OCI-LY1 (cell line): Measurements from ENCODE around the gene NELL1.

ENCODE experiments used
- H2AFZ ChIP-seq: fragments of 200-600 bp; sonication (generic), shearing (Covaris generic); 2 replicates; pipeline ENCODE4 v1.6.0; 2014; ENCODE audit warnings: antibody characterized with exemption, mild to moderate bottlenecking, low read length
- H3F3A ChIP-seq: fragments of 200-600 bp; sonication (generic), shearing (Covaris generic); 2 replicates; pipeline ENCODE4 v1.6.0; 2014; ENCODE audit warnings: mild to moderate bottlenecking, antibody characterized with exemption, low read length, moderate library complexity; ENCODE audit not compliant: insufficient read depth
- H3K27ac ChIP-seq: fragments of 200-600 bp; sonication (generic); 2 replicates; pipeline ENCODE4 v1.5.1; 2014; ENCODE audit warnings: low read length, mixed run types, mild to moderate bottlenecking, low read depth; ENCODE audit not compliant: poor library complexity, severe bottlenecking
- H3K27me3 ChIP-seq: fragments of 200-600 bp; sonication (generic); 2 replicates; pipeline ENCODE4 v1.6.0; 2014; ENCODE audit warnings: antibody characterized with exemption, mild to moderate bottlenecking, low read length, moderate library complexity; ENCODE audit not compliant: insufficient read depth
- H3K36me3 ChIP-seq: fragments of 200-600 bp; sonication (generic); 2 replicates; pipeline ENCODE4 v1.6.1; 2014; ENCODE audit warnings: mild to moderate bottlenecking, antibody characterized with exemption, low read length, moderate library complexity, mixed read lengths; ENCODE audit not compliant: insufficient read depth
- H3K4me1 ChIP-seq: fragments of 200-600 bp; sonication (generic); 2 replicates; pipeline ENCODE4 v1.5.1; 2014; ENCODE audit warnings: mild to moderate bottlenecking, low read length, moderate library complexity; ENCODE audit not compliant: insufficient read depth, severe bottlenecking
- H3K4me2 ChIP-seq: fragments of 200-600 bp; sonication (generic), shearing (Covaris generic); 2 replicates; pipeline ENCODE4 v1.6.1; 2014; ENCODE audit warnings: low read length
- H3K4me3 ChIP-seq: fragments of 200-600 bp; sonication (generic); 2 replicates; pipeline ENCODE4 v1.5.1; 2014; ENCODE audit warnings: low read length, low read depth, mild to moderate bottlenecking, mixed read lengths; ENCODE audit not compliant: poor library complexity, severe bottlenecking
- H3K79me2 ChIP-seq: fragments of 200-600 bp; shearing (Covaris generic); 2 replicates; pipeline ENCODE4 v1.6.1; 2016; ENCODE audit warnings: mixed run types, low read length, mixed read lengths; ENCODE audit not compliant: insufficient read depth
- H3K9ac ChIP-seq: fragments of 200-600 bp; sonication (generic), shearing (Covaris generic); 2 replicates; pipeline ENCODE4 v1.6.1; 2014; ENCODE audit warnings: mild to moderate bottlenecking, low read length, mixed read lengths
- H3K9me2 ChIP-seq: fragments of 200-600 bp; sonication (generic), shearing (Covaris generic); 2 replicates; pipeline ENCODE4 v1.6.1; 2014; ENCODE audit warnings: low read depth, mild to moderate bottlenecking, low read length, mixed read lengths
- H3K9me3 ChIP-seq: fragments of 200-600 bp; shearing (Covaris generic); 2 replicates; pipeline ENCODE4 v1.6.1; 2014; ENCODE audit warnings: low read length, mixed read lengths
- H4K20me1 ChIP-seq: fragments of 200-600 bp; sonication (generic), shearing (Covaris generic); 2 replicates; pipeline ENCODE4 v1.6.0; 2016; ENCODE audit warnings: mild to moderate bottlenecking, low read length; ENCODE audit not compliant: insufficient read depth
- CTCF ChIP-seq: fragments of 200-600 bp; sonication (generic), shearing (Covaris generic); IDR thresholded peaks from 2 replicates; pipeline ENCODE4 v1.5.1; 2017; ENCODE audit warnings: mild to moderate bottlenecking, antibody characterized with exemption, low read length, moderate library complexity, mixed read lengths
- EZH2 ChIP-seq: fragments of 200-600 bp; sonication (generic), shearing (Covaris generic); IDR thresholded peaks from 2 replicates; pipeline ENCODE4 v1.8.0; 2017; ENCODE audit warnings: borderline replicate concordance, mixed run types, mild to moderate bottlenecking, antibody characterized with exemption, low read length, moderate library complexity, mixed read lengths

Gene NELL1

GRCh38 chr11:20821470-20821869 is 152.1 kb downstream of the NELL1 start:
- Histone ChIP-seq H3K79me2 (no peaks in the 10 kb centered on the region), H3K4me3 (no peak overlapping the region), H3K27me3 (no peaks in the 10 kb centered on the region), H3K9ac (no peak overlapping the region), H3K9me3 (no peaks in the 10 kb centered on the region), H3K4me1 (no peaks in the 10 kb centered on the region), H3K27ac (no peak overlapping the region), H3K36me3 (no peaks in the 10 kb centered on the region), H2AFZ (no peak overlapping the region), H4K20me1 (no peaks in the 10 kb centered on the region), H3K9me2 (no peaks in the 10 kb centered on the region), H3F3A (no peaks in the 10 kb centered on the region), H3K4me2 (no peak overlapping the region)
- TF ChIP-seq CTCF (no peak), EZH2 (no peak)

- Histone ChIP-seq H3K4me2 (no peak overlapping the region), H3K36me3 (no peaks in the 10 kb centered on the region), H3K9ac (no peak overlapping the region), H3K9me2 (no peaks in the 10 kb centered on the region), H3K4me1 (no peaks in the 10 kb centered on the region), H2AFZ (no peak overlapping the region), H4K20me1 (no peaks in the 10 kb centered on the region), H3K27ac (no peak overlapping the region), H3K27me3 (no peaks in the 10 kb centered on the region), H3K79me2 (no peaks in the 10 kb centered on the region), H3F3A (no peaks in the 10 kb centered on the region), H3K9me3 (no peaks in the 10 kb centered on the region), H3K4me3 (no peak overlapping the region)
- no peak for TF ChIP-seq CTCF
Measured at GRCh38 chr11:20824773-20825172, 155.4 kb downstream of the NELL1 start.

GRCh38 chr11:20835561-20835960 is 166.2 kb downstream of the NELL1 start:
- H3K4me2 ChIP-seq, result no peak overlapping the region
- TF ChIP-seq CTCF (no peak), EZH2 (no peak)

More at GRCh38 chr11:20835561-20835960, 166.2 kb downstream of the NELL1 start:
- no peaks in the 10 kb centered on the region for H3F3A ChIP-seq
- no peaks in the 10 kb centered on the region for H4K20me1 ChIP-seq
- no peak overlapping the region for H3K27ac ChIP-seq
- no peaks in the 10 kb centered on the region for H3K36me3 ChIP-seq
- no peaks in the 10 kb centered on the region for H3K9me2 ChIP-seq
- H3K4me1 ChIP-seq, result no peaks in the 10 kb centered on the region
- no peak overlapping the region for H3K9ac ChIP-seq
- no peaks in the 10 kb centered on the region for H3K27me3 ChIP-seq
- no peaks in the 10 kb centered on the region for H3K79me2 ChIP-seq
- H3K4me3 ChIP-seq, result no peak overlapping the region
- H2AFZ ChIP-seq, result no peak overlapping the region
- H3K9me3 ChIP-seq, result no peaks in the 10 kb centered on the region
